BJ (cell line): ENCODE data around the gene PSMB7. TPM values are rescaled to one million over a fixed set of nuclear protein-coding genes. Genes with fewer than 3 reads are reported as not detected.

ENCODE experiments used
- CTCF ChIA-PET: fragments of 350-600 bp; formaldehyde crosslinking; extraction: SDS; loops from one replicate; lab custom pipeline; 2021; ENCODE audit warnings: antibody characterized with exemption, inconsistent platforms; lab: Yijun Ruan, JAX
- POLR2A ChIA-PET: fragments of 300-600 bp; sonication (Branson Sonifier 250); formaldehyde crosslinking; extraction: SDS; loops from one replicate; lab custom pipeline; 2021; ENCODE audit warnings: antibody characterized with exemption; lab: Charles Lee
- DNase-seq: peaks from one replicate; pipeline ENCODE4 v3.0.0-alpha.2; 2011; ENCODE audit warnings: low read depth
- H3K27me3 ChIP-seq: 2 replicates; pipeline ENCODE4 v1.6.0; 2011; ENCODE audit warnings: low read length; ENCODE audit not compliant: control insufficient read depth, insufficient read depth
- H3K36me3 ChIP-seq: 2 replicates; pipeline ENCODE4 v1.5.1; 2011; ENCODE audit warnings: low read length; ENCODE audit not compliant: control insufficient read depth, insufficient read depth
- H3K4me3 ChIP-seq: 2 replicates; pipeline ENCODE4 v1.5.1; 2011; ENCODE audit warnings: low read depth, mild to moderate bottlenecking, control low read depth, low read length
- CTCF ChIP-seq: IDR thresholded peaks from 2 replicates; pipeline ENCODE4 v1.5.1; 2011; ENCODE audit warnings: low read depth, mild to moderate bottlenecking, control low read depth, inconsistent platforms, low read length, moderate library complexity; ENCODE audit not compliant: insufficient read depth
- polyA plus RNA-seq: library from polyadenylated mRNA; depleted of rRNA; stranded (reverse); fragments of >200 nt; gene quantifications from 2 replicates; pipeline ENCODE4 v1.2.3, GENCODE V29; 2011; rRNA removed

The PSMB7 gene
- polyA plus RNA-seq, 1 experiment, result 325 TPM

- H3K4me3 ChIP-seq, result no peak overlapping the region
- H3K27me3 ChIP-seq, result no peaks in the 10 kb centered on the region
- ChIA-PET POLR2A (no interaction called here), CTCF (interaction anchor here (0.7 kb wide), 1 partner anchor 16 kb away, joined by 3 read pairs; no protein-coding TSS in a partner anchor)
- H3K36me3 ChIP-seq, result peaks cover 27% of the 10 kb centered on the region
- DNase-seq, result no peak
- TF ChIP-seq CTCF, result no peak
Measured at GRCh38 chr9:124307379-124308030, 107.7 kb downstream of the PSMB7 start.

- CTCF ChIA-PET, result interaction anchor here (1.0 to 1.4 kb wide), 4 partner anchors 10 to 179 kb away, joined by 3 to 6 read pairs (median 3); no protein-coding TSS in a partner anchor
- TF ChIP-seq CTCF, result no peak
- Histone ChIP-seq H3K4me3 (no peak overlapping the region), H3K36me3 (peaks cover 32% of the 10 kb centered on the region), H3K27me3 (no peaks in the 10 kb centered on the region)
- DNase-seq, result no peak
- POLR2A ChIA-PET, result no interaction called here
Measured at GRCh38 chr9:124306098-124306735, 109.0 kb downstream of the PSMB7 start.

GRCh38 chr9:124304285-124304684 is 111.0 kb downstream of the PSMB7 start:
- no peak for TF ChIP-seq CTCF
- Histone ChIP-seq H3K4me3 (no peak overlapping the region), H3K36me3 (peaks cover 29% of the 10 kb centered on the region), H3K27me3 (no peaks in the 10 kb centered on the region)
- POLR2A ChIA-PET, result no interaction called here
- CTCF ChIA-PET, result interaction anchor here (1.1 to 1.3 kb wide), 3 partner anchors 16 to 248 kb away, joined by 3 read pairs; no protein-coding TSS in a partner anchor
- no peak for DNase-seq

- Histone ChIP-seq H3K36me3 (peaks cover 26% of the 10 kb centered on the region), H3K27me3 (no peaks in the 10 kb centered on the region), H3K4me3 (no peak overlapping the region)
- ChIA-PET POLR2A (no interaction called here), CTCF (interaction anchor here (0.8 to 1.2 kb wide), 4 partner anchors 17 to 248 kb away, joined by 3 to 4 read pairs (median 3); no protein-coding TSS in a partner anchor)
- no peak for DNase-seq
- TF ChIP-seq CTCF, result no peak
Measured at GRCh38 chr9:124303762-124304161, 111.5 kb downstream of the PSMB7 start.

Other genes with a start within 250 kb of the PSMB7 start
- 71.1 and 73.6 TPM in 2 replicates for gene NEK6, start 157.5 kb downstream of the PSMB7 start, polyA plus RNA-seq
- gene ADGRD2, start 35.0 kb upstream of the PSMB7 start, polyA plus RNA-seq, result not detected in 2 replicates
- gene NR5A1, start 92.0 kb upstream of the PSMB7 start, polyA plus RNA-seq, result not detected in 2 replicates